ENCODE data around the gene ST7. TPM values are rescaled to one million over a fixed set of nuclear protein-coding genes. Genes with fewer than 3 reads are reported as not detected.

ST7 gene
- total RNA-seq, 1 donor from 2014 or later = 12.9 TPM

- no peaks in the 10 kb centered on the region for H3K27me3 ChIP-seq (ENCODE audit: control insufficient read depth, insufficient read depth, low read length)
- no peaks in the 10 kb centered on the region for H3K36me3 ChIP-seq (ENCODE audit: control insufficient read depth, insufficient read depth, low read length)
- FAIRE-seq (no peak), DNase-seq (ENCODE audit: low read depth) (peak; percentile 52)
- peak; percentile 34 for TF ChIP-seq CTCF (IDR thresholded peaks at IDR 0.05; ENCODE audit: insufficient read depth, low read length, severe bottlenecking)
- no peak overlapping the region for H3K4me3 ChIP-seq (ENCODE audit: low read depth, low read length)
These were observed 31.6 kb downstream of the ST7 start for GRCh38 chr7:116984917-116985316.

- DNase-seq (ENCODE audit: low read depth) (no peak), FAIRE-seq (no peak)
- H3K36me3 ChIP-seq (ENCODE audit: control insufficient read depth, insufficient read depth, low read length) = no peaks in the 10 kb centered on the region
- no peaks in the 10 kb centered on the region for H3K27me3 ChIP-seq (ENCODE audit: control insufficient read depth, insufficient read depth, low read length)
- H3K4me3 ChIP-seq (ENCODE audit: low read depth, low read length) = no peak overlapping the region
- no peak for TF ChIP-seq CTCF (IDR thresholded peaks at IDR 0.05; ENCODE audit: insufficient read depth, low read length, severe bottlenecking)
These were observed 32.3 kb downstream of the ST7 start for GRCh38 chr7:116985575-116985974.

- Histone ChIP-seq H3K4me3 (ENCODE audit: low read depth, low read length) (no peak overlapping the region), H3K36me3 (ENCODE audit: control insufficient read depth, insufficient read depth, low read length) (no peaks in the 10 kb centered on the region), H3K27me3 (ENCODE audit: control insufficient read depth, insufficient read depth, low read length) (no peaks in the 10 kb centered on the region)
- FAIRE-seq = no peak
- no peak for DNase-seq (ENCODE audit: low read depth)
- no peak for TF ChIP-seq CTCF (IDR thresholded peaks at IDR 0.05; ENCODE audit: insufficient read depth, low read length, severe bottlenecking)
These were observed 33.6 kb downstream of the ST7 start for GRCh38 chr7:116986611-116987565.

GRCh38 chr7:116988363-116988989 lies 35.2 kb downstream of the ST7 start:
- FAIRE-seq (no peak), DNase-seq (ENCODE audit: low read depth) (no peak)
- TF ChIP-seq CTCF (IDR thresholded peaks at IDR 0.05; ENCODE audit: insufficient read depth, low read length, severe bottlenecking) = no peak
- Histone ChIP-seq H3K36me3 (ENCODE audit: control insufficient read depth, insufficient read depth, low read length) (no peaks in the 10 kb centered on the region), H3K4me3 (ENCODE audit: low read depth, low read length) (no peak overlapping the region), H3K27me3 (ENCODE audit: control insufficient read depth, insufficient read depth, low read length) (no peaks in the 10 kb centered on the region)

GRCh38 chr7:116990056-116990455 lies 36.8 kb downstream of the ST7 start:
- Histone ChIP-seq H3K36me3 (ENCODE audit: control insufficient read depth, insufficient read depth, low read length) (no peaks in the 10 kb centered on the region), H3K4me3 (ENCODE audit: low read depth, low read length) (no peak overlapping the region), H3K27me3 (ENCODE audit: control insufficient read depth, insufficient read depth, low read length) (no peaks in the 10 kb centered on the region)
- FAIRE-seq = no peak
- peak; percentile 62 for DNase-seq (ENCODE audit: low read depth)
- TF ChIP-seq CTCF (IDR thresholded peaks at IDR 0.05; ENCODE audit: insufficient read depth, low read length, severe bottlenecking) = no peak

Data from bronchial epithelial cell (primary cell).